ENCODE results near the gene CACTIN. TPM values are rescaled to one million over a fixed set of nuclear protein-coding genes. Genes with fewer than 3 reads are reported as not detected.

The CACTIN gene
- total and polyA plus RNA-seq, 10 donors, result 10.8 to 27.1 (median 21.8) TPM

DNA sequence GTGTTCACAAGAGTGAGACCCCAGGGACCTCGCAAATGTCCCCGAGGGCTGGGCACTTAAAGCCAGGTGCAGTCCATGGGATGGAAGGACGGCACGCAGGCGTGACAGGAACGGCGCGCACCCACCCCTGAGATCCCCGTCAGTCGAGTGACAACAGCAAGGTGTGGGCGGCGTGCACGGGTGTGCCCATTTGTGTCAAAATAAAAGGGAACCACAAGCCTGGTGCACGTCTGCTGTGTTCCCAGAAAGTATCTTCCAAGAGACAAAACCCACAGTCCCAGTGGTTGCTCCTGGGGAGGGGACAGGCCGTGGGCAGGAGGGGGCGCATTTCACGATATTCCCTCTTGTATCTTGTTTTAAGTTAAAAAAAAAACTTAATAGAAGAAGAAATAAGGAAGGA is 15.7 kb upstream of the CACTIN start:
- no peak for DNase-seq

GRCh38 chr19:3641515-3642269 is 15.1 kb upstream of the CACTIN start:
- Histone ChIP-seq H3K27ac (no peak overlapping the region), H3K36me3 (peaks cover 0 to 100% (median 79%) of the 10 kb centered on the region in 6 donors), H3K9me3 (no peaks in the 10 kb centered on the region), H3K4me1 (no peaks in the 10 kb centered on the region), H3K27me3 (replicated peaks in 1 of 7) (no peaks in the 10 kb centered on the region), H3K4me3 (no peak overlapping the region)
- intact Hi-C loops (cut with DNase I; ENCODE audit: low total_unique reads), result no loop called here
- no peak for DNase-seq
- TF ChIP-seq, protein P1, sequence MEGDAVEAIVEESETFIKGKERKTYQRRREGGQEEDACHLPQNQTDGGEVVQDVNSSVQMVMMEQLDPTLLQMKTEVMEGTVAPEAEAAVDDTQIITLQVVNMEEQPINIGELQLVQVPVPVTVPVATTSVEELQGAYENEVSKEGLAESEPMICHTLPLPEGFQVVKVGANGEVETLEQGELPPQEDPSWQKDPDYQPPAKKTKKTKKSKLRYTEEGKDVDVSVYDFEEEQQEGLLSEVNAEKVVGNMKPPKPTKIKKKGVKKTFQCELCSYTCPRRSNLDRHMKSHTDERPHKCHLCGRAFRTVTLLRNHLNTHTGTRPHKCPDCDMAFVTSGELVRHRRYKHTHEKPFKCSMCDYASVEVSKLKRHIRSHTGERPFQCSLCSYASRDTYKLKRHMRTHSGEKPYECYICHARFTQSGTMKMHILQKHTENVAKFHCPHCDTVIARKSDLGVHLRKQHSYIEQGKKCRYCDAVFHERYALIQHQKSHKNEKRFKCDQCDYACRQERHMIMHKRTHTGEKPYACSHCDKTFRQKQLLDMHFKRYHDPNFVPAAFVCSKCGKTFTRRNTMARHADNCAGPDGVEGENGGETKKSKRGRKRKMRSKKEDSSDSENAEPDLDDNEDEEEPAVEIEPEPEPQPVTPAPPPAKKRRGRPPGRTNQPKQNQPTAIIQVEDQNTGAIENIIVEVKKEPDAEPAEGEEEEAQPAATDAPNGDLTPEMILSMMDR (IDR thresholded peaks at IDR 0.05 in 8 of 11, conservative IDR thresholded peaks at IDR 0.05 in 3 of 11), result no peak
- TF ChIP-seq POLR2AphosphoS5 (IDR thresholded peaks at IDR 0.05) (peak in 1 of 3 donors; percentile 17), POLR2A (IDR thresholded peaks at IDR 0.05) (no peak)
- WGBS, 5 donors, result 91 to 97% (median 94%) methylated on average over 20 to 28 of the region's 28 CpGs

More for the DNA sequence above, 15.7 kb upstream of the CACTIN start:
- H3K9me3 ChIP-seq, result no peaks in the 10 kb centered on the region
- H3K4me1 ChIP-seq, result no peaks in the 10 kb centered on the region
- H3K4me3 ChIP-seq, result no peak overlapping the region
- H3K27me3 ChIP-seq (replicated peaks in 1 of 7), result no peaks in the 10 kb centered on the region
- 91 to 94% (median 93%) methylated on average over 17 of the region's 17 CpGs for WGBS, 5 donors
- intact Hi-C loops (cut with DNase I; ENCODE audit: low total_unique reads), result no loop called here
- no peak overlapping the region for H3K27ac ChIP-seq
- peaks cover 0 to 100% (median 76%) of the 10 kb centered on the region in 6 donors for H3K36me3 ChIP-seq
- no peak for TF ChIP-seq POLR2AphosphoS5 (IDR thresholded peaks at IDR 0.05)
- TF ChIP-seq, protein P1 (IDR thresholded peaks at IDR 0.05 in 8 of 11, conservative IDR thresholded peaks at IDR 0.05 in 3 of 11), result no peak
- TF ChIP-seq POLR2A (IDR thresholded peaks at IDR 0.05), result no peak

DNA sequence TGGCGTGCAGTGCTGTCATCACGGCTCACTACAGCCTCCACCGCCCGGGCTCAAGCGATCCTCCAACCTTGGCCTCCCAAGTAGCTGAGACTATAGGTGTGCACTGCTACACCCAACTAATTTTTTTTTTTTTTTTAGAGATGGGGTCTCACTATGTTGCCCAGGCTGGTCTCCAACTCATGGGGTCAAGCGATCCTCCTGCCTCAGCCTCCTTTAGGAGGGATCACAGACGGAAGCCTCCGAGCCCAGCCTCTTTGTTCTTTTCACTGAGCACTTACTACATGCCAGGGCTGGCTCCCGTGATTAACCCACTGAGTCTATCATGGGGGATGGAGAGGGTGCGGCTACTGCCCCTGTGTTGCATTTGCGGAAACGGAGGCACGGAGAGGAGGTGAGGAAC is 12.9 kb upstream of the CACTIN start:
- no peak for DNase-seq
- TF ChIP-seq, protein P1 (IDR thresholded peaks at IDR 0.05 in 8 of 11, conservative IDR thresholded peaks at IDR 0.05 in 3 of 11), result no peak
- TF ChIP-seq POLR2AphosphoS5 (IDR thresholded peaks at IDR 0.05) (no peak), POLR2A (IDR thresholded peaks at IDR 0.05) (no peak)
- 92 to 96% (median 95%) methylated on average over 13 of the region's 13 CpGs for WGBS, 5 donors
- Histone ChIP-seq H3K4me1 (no peaks in the 10 kb centered on the region), H3K36me3 (peaks cover 0 to 100% (median 65%) of the 10 kb centered on the region in 6 donors), H3K27ac (no peak overlapping the region), H3K27me3 (replicated peaks in 1 of 7) (no peaks in the 10 kb centered on the region), H3K4me3 (no peak overlapping the region), H3K9me3 (no peaks in the 10 kb centered on the region)
- intact Hi-C loops (cut with DNase I; ENCODE audit: low total_unique reads), result no loop called here
